Right hindlimb (tissue), 1 donor: ENCODE data around the gene ELAPOR1.
"Not testable (repeated sequence)": the region's sequence is repeated elsewhere in the genome, so short reads cannot be mapped to it uniquely, and the experiment has no call there.

Source experiments
- DNase-seq: peaks from one replicate; pipeline ENCODE4 v3.0.0-alpha.2; 2018

The ELAPOR1 gene

GRCh38 chr1:109142260-109142659 lies 28.3 kb downstream of the ELAPOR1 start:
- DNase-seq: no peak

DNA sequence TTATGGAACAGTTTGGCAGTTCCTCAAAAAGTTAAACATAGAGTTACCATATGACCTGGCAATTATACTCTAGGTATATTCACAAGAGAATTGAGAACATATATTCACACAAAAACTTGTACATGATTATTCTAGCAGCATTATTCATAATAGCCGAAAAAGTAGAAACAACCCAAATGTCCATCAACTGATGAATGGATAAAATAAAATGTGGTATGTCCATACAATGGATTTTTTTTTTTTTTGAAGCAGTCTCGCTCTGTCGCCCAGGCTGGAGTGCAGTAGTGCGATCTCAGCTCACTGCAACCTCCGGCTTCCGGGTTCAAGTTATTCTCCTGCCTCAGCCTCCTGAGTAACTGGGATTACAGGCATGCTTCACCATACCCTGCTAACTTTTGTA lies 28.8 kb downstream of the ELAPOR1 start:
- not testable (repeated sequence) for DNase-seq

GRCh38 chr1:109148987-109149561 lies 35.2 kb downstream of the ELAPOR1 start:
- DNase-seq: no peak

DNA sequence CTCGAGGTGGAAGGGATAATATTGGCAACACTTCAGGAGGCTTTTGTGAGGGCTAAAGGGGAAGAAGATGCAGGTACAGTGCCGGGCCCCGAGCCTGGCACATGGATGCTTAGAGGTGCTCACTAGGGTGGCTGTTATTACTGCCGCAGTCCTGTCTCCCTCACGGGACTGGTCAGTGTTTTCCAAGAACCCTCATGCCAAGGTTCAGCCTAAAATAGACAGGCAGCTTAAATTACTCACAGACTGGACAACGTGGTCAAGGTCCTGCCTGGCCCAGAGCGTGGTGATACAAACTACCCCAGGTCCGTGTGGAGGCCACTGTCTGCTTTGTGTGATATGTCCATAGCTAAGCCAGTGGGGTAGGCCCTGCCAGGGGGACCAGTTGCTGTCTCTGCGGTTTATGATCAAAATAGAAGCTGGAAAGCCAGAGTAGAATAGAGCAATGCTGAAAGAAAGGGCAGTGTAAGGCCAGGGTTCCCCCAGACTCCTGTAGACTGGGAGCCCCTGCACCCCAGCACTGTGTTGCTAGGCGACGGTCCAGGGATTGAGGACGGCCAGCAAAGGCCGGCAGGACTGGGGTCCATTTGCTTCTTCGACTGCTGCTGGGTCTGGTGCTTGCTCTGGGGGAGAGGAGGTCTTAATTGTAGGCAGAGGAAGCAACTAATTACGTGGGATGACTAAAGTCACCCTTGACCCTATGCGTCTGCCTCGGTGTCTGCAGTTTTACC lies 36.1 kb downstream of the ELAPOR1 start:
- no peak for DNase-seq

DNA sequence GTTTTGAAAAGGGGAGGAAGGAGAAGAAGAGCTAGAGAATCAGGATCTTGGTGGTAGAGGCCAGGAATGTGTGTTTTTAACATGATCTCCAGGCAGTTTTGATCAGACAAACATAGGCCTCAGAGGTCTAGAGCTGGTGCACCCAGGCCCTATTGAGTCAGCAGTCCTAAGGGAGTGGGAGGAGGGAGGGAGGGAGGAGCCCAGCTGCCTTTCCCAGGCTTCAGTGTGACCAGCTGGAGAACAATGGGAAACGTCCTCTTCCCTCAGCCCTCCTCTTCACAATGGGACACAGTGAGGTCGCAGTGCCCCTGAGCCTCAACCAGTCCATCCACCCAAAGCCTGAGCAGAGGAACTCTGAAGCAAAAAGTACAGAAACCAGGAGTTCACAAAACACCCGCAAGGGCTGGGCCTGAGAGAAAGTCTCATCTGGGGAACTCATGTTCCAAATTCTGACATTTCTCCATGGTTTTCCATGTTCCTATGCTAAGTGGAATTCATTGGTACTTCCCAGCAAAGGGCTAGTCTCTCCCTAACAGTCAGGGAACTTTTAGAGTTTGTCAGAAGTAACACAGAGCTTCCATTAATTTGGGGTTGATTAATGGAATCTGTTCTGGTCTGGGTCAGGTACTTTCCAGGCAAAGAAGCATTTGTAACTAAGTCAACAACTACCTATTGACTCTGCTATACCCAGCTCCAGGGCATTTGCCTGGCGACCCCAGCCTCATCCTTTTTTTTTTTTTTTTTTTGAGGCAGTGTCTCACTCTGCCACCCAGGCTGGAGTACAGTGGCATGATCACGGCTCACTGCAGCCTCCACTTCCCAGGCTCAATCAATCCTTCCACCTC lies 37.5 kb downstream of the ELAPOR1 start:
- DNase-seq: no peak

- no peak for DNase-seq
These were observed 38.3 kb downstream of the ELAPOR1 start for GRCh38 chr1:109152196-109152595.

GRCh38 chr1:109156916-109157385 lies 43.0 kb downstream of the ELAPOR1 start:
- DNase-seq: no peak

DNA sequence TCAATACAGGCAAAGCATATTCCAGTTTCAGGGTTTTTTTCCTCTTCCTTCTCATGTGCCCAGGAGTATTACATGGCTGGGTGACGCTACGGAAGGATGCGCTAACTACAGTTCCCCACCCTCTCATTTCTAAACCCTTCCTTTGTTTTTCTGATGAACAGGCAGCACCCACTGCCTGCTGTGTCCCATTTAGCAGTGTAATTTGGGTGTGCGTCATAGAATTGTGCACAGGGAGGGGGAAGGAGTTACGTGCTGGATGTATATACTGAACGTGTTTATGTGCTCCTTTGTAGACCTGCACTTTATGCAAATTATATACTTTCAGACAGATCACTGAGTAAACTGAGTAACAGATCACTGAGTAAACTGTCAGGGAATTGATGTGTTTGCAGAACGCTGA lies 44.5 kb downstream of the ELAPOR1 start:
- DNase-seq: no peak

DNA sequence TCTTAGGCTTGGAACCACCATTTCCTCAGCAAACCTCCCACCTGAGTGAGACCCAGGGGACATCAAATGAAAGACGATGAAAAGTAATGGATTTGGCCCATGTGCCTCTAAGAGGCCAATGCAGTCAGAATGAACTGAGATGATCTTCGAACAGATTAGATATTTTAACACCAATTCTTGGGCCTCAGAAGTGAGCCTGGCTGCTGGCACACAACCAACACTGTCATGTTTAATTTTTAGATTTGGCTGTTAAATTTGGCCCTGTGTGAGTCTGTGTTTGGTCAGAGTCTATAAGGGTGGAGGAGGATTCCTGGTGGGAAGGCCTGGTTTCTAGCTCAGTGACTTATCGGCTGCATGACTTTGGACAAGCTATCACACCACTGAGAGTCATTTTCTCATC lies 45.4 kb downstream of the ELAPOR1 start:
- no peak for DNase-seq

- no peak for DNase-seq
These were observed 46.3 kb downstream of the ELAPOR1 start for GRCh38 chr1:109160071-109160840.

DNA sequence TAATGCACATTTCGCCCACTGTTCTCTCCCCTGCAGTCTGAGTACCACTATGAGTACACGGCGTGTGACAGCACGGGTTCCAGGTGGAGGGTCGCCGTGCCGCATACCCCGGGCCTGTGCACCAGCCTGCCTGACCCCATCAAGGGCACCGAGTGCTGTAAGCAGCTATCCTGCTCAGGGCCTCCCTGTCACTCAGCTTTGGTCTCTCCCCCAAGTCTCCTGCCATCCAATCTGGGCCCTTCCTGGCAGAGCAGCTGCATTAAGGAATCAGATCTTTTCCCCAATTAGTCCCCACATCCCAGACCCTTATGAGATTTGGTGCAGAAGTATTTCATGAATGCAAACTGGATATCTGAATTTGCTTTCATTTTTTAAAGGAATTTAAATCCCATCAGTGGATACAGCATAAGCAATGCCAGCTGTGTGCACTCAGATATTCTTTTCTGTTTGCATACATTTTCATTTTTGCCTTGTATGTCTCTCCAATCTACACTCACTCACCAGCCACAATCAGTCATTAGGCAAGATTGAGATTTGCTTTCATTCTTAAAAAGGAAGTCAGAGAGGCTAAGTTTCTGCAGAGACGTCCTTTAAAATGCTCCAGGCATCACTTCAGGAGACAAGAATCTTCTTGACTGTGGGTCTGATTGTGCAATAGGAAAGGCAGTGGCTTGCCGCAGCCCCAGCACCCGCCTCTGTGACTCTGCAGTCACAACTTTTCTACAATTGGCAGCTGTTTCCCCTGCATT lies 48.1 kb downstream of the ELAPOR1 start:
- peak; percentile 44 for DNase-seq

DNA sequence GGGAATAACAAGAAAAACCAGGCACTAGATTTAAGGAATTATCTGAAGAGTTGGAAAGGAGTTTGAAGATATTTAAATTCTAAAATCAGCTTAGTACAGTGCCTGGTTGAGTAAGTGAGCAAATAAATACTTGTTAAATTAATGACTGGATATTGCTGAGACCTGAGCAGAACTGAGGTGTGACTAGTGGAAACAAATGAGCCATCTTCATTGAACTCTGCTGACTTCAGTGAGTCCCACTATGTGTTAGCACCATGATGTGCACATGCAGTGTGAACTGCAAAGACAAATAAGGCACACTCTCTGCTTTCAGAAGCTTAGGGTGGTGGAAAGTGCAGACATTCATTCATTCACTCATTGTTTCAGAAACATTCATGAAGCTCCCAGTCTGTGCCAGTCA lies 48.7 kb downstream of the ELAPOR1 start:
- no peak for DNase-seq

GRCh38 chr1:109163551-109163950 lies 49.6 kb downstream of the ELAPOR1 start:
- no peak for DNase-seq
